Esophagus muscularis mucosa (tissue), 4 donors: ENCODE data around the gene SYF2. TPM values are rescaled to one million over a fixed set of nuclear protein-coding genes. Genes with fewer than 3 reads are reported as not detected.

Experiments
- DNase-seq: peaks from one replicate; pipeline ENCODE4 v3.0.0-alpha.2; 2017; ENCODE audit errors: extremely low spot score
- H3K27ac ChIP-seq, 4 donors: fragments of 200-600 bp; sonication (generic); replicated peaks in 1 of 4; 1 replicate in 3 of 4; 2 replicates in 1 of 4; pipeline ENCODE4 v1.5.1; 2016 to 2019; ENCODE audit warnings: mild to moderate bottlenecking in 1 of 4
- H3K27me3 ChIP-seq, 4 donors: fragments of 200-600 bp; sonication (generic); one replicate each; pipeline versions ENCODE4 v1.5.1 to v1.6.0; 2016 to 2019
- H3K36me3 ChIP-seq, 4 donors: fragments of 200-600 bp; sonication (generic); one replicate each; pipeline ENCODE4 v1.5.1; 2016 to 2019
- H3K4me1 ChIP-seq, 4 donors: fragments of 200-600 bp; sonication (generic); one replicate each; pipeline ENCODE4 v1.5.1; 2016 to 2019
- H3K4me3 ChIP-seq, 4 donors: fragments of 200-600 bp; sonication (generic); 1 replicate in 2 of 4; 2 replicates in 2 of 4; pipeline ENCODE4 v1.5.1; 2016 to 2019; ENCODE audit warnings: mild to moderate bottlenecking in 4 of 4, moderate library complexity in 1 of 4
- H3K9me3 ChIP-seq, 4 donors: fragments of 200-600 bp; sonication (generic); 1 replicate in 3 of 4; 2 replicates in 1 of 4; pipeline ENCODE4 v1.5.1; 2016 to 2019
- CTCF ChIP-seq, 3 experiments: fragments of 200-600 bp in 2 of 3; fragments of 450-650 bp in 1 of 3; sonication (generic) in 2 of 3; IDR thresholded peaks; one replicate each; pipeline ENCODE4 v1.5.1; 2017 to 2019; ENCODE audit warnings: antibody characterized with exemption in 3 of 3, mild to moderate bottlenecking in 2 of 3, moderate library complexity in 1 of 3
- EP300 ChIP-seq: sonication (generic); formaldehyde crosslinking; IDR thresholded peaks from one replicate; pipeline ENCODE4 v1.6.1; 2017; ENCODE audit warnings: antibody characterized with exemption
- POLR2A ChIP-seq: fragments of 450-650 bp; IDR thresholded peaks from one replicate; pipeline ENCODE4 v1.6.1; 2017; ENCODE audit warnings: antibody characterized with exemption, moderate library complexity, mild to moderate bottlenecking, low read depth
- POLR2AphosphoS5 ChIP-seq, 2 donors: sonication (generic); formaldehyde crosslinking; IDR thresholded peaks; one replicate each; pipeline ENCODE4 v1.6.1; 2017; ENCODE audit warnings: antibody characterized with exemption in 2 of 2
- WGBS: methylation state at CpG from one replicate; pipeline ENCODE4 v1.1.5; 2018; 5-methylcytosine and 5-hydroxymethylcytosine counted together
- intact Hi-C: fragments of 100-400 bp; cut with DNase I; formaldehyde crosslinking; loops from one replicate; pipeline ENCODE4 v1.15.1; 2023
- total RNA-seq, 4 donors: library from RNA; depleted of rRNA; stranded (reverse); fragments of >200 nt; gene quantifications; one replicate each; pipeline versions ENCODE4 v1.1.0 to v1.2.1, GENCODE V29; 2016

The SYF2 gene
- total RNA-seq, 4 donors from 2014 or later, result 56.9 to 76.7 (median 65.2) TPM

- intact Hi-C loops, result no loop called here
- peaks cover 3 to 18% (median 13%) of the 10 kb centered on the region in 4 donors for H3K4me1 ChIP-seq
- TF ChIP-seq EP300 (no peak), POLR2A (no peak), CTCF (IDR thresholded peaks at IDR 0.05) (no peak), POLR2AphosphoS5 (IDR thresholded peaks at IDR 0.05) (no peak)
- no peaks in the 10 kb centered on the region for H3K36me3 ChIP-seq
- no peak for DNase-seq
- peaks cover 0 to 32% (median 0%) of the 10 kb centered on the region in 4 donors for H3K27me3 ChIP-seq
- H3K4me3 ChIP-seq, result no peak overlapping the region
- no peaks in the 10 kb centered on the region for H3K9me3 ChIP-seq
- WGBS, result 92% methylated on average over 6 of the region's 6 CpGs
- H3K27ac ChIP-seq, result no peak overlapping the region
These were observed 36.5 kb downstream of the SYF2 start for GRCh38 chr1:25195835-25196234.

- no peaks in the 10 kb centered on the region for H3K9me3 ChIP-seq
- no peak for DNase-seq
- intact Hi-C loops, result no loop called here
- H3K36me3 ChIP-seq, result no peaks in the 10 kb centered on the region
- peaks cover 0 to 32% (median 0%) of the 10 kb centered on the region in 4 donors for H3K27me3 ChIP-seq
- 82% methylated on average over 16 of the region's 17 CpGs for WGBS
- peaks cover 3 to 18% (median 13%) of the 10 kb centered on the region in 4 donors for H3K4me1 ChIP-seq
- H3K27ac ChIP-seq, result no peak overlapping the region
- TF ChIP-seq EP300 (no peak), POLR2AphosphoS5 (IDR thresholded peaks at IDR 0.05) (no peak), CTCF (IDR thresholded peaks at IDR 0.05) (no peak), POLR2A (no peak)
- H3K4me3 ChIP-seq, result no peak overlapping the region
These were observed 37.7 kb downstream of the SYF2 start for GRCh38 chr1:25194572-25195020.

- H3K36me3 ChIP-seq, result no peaks in the 10 kb centered on the region
- no peak for TF ChIP-seq EP300
- no peak for TF ChIP-seq POLR2A
- TF ChIP-seq POLR2AphosphoS5 (IDR thresholded peaks at IDR 0.05), result no peak
- TF ChIP-seq CTCF (IDR thresholded peaks at IDR 0.05), result no peak
- H3K27ac ChIP-seq, result no peak overlapping the region
- no peak for DNase-seq
- H3K9me3 ChIP-seq, result no peaks in the 10 kb centered on the region
- 82% methylated on average over 8 of the region's 8 CpGs for WGBS
- intact Hi-C loops, result no loop called here
- H3K4me1 ChIP-seq, result peaks cover 2 to 13% (median 10%) of the 10 kb centered on the region in 4 donors
- no peak overlapping the region for H3K4me3 ChIP-seq
- peaks cover 0 to 32% (median 0%) of the 10 kb centered on the region in 4 donors for H3K27me3 ChIP-seq
These were observed 38.2 kb downstream of the SYF2 start for GRCh38 chr1:25194054-25194453.

GRCh38 chr1:25193229-25193628 lies 39.1 kb downstream of the SYF2 start:
- 67% methylated on average over 9 of the region's 9 CpGs for WGBS
- Histone ChIP-seq H3K27ac (no peak overlapping the region), H3K4me3 (no peak overlapping the region), H3K4me1 (peaks cover 0 to 6% (median 4%) of the 10 kb centered on the region in 4 donors), H3K9me3 (no peaks in the 10 kb centered on the region), H3K36me3 (no peaks in the 10 kb centered on the region), H3K27me3 (peaks cover 0 to 32% (median 0%) of the 10 kb centered on the region in 4 donors)
- intact Hi-C loops, result no loop called here
- DNase-seq, result no peak
- TF ChIP-seq EP300 (no peak), CTCF (IDR thresholded peaks at IDR 0.05) (no peak), POLR2A (no peak), POLR2AphosphoS5 (IDR thresholded peaks at IDR 0.05) (no peak)

- H3K27me3 ChIP-seq, result peaks cover 0 to 26% (median 0%) of the 10 kb centered on the region in 4 donors
- H3K4me1 ChIP-seq, result no peaks in the 10 kb centered on the region
- H3K36me3 ChIP-seq, result no peaks in the 10 kb centered on the region
- 91% methylated on average over 5 of the region's 5 CpGs for WGBS
- no peak for DNase-seq
- no peak overlapping the region for H3K4me3 ChIP-seq
- no peak overlapping the region for H3K27ac ChIP-seq
- intact Hi-C loops, result no loop called here
- H3K9me3 ChIP-seq, result no peaks in the 10 kb centered on the region
- TF ChIP-seq POLR2A, result no peak
- TF ChIP-seq CTCF (IDR thresholded peaks at IDR 0.05), result no peak
- no peak for TF ChIP-seq EP300
- TF ChIP-seq POLR2AphosphoS5 (IDR thresholded peaks at IDR 0.05), result no peak
These were observed 40.1 kb downstream of the SYF2 start for GRCh38 chr1:25192154-25192553.
